Spleen (tissue), 7 donors: ENCODE data around the gene NAALADL1.

ENCODE experiments used
- CTCF ChIP-seq, 11 experiments: fragments of 200-600 bp in 7 of 11; fragments of 450-650 bp in 4 of 11; sonication (generic) in 4 of 11; IDR thresholded peaks in 8 of 11; conservative IDR thresholded peaks in 3 of 11; 1 replicate in 7 of 11; 2 replicates in 4 of 11; pipeline versions ENCODE4 v1.4.0 to v1.8.0; 2016 to 2021; ENCODE audit warnings: antibody characterized with exemption in 11 of 11, inconsistent platforms in 4 of 11, mild to moderate bottlenecking in 1 of 11
- POLR2A ChIP-seq, 3 donors: fragments of 450-650 bp; IDR thresholded peaks; one replicate each; pipeline ENCODE4 v1.5.1; 2017; ENCODE audit warnings: antibody characterized with exemption in 3 of 3, mild to moderate bottlenecking in 1 of 3
- donor health status: DM: no; HTN: no; CAD: no; lungs with moderate emphysema.
- donor health status: DM: no; HTN: no; CAD: no.
- donor health status: DM: no; HTN: no; CAD: no.

- no peak for TF ChIP-seq CTCF (IDR thresholded peaks at IDR 0.05 in 8 of 11, conservative IDR thresholded peaks at IDR 0.05 in 3 of 11)
- no peak for TF ChIP-seq POLR2A (IDR thresholded peaks at IDR 0.05)
Observed at GRCh38 chr11:65087827-65088226, 29.5 kb upstream of the NAALADL1 start.
